IMR-90 (cell line): ENCODE data around the gene AOPEP.

Experiments
- BHLHE40 ChIP-seq: fragments of 150-350 bp; IDR thresholded peaks from 2 replicates; pipeline ENCODE4 v1.6.1; 2016; ENCODE audit warnings: mild to moderate bottlenecking, low read depth, low read length
- CEBPB ChIP-seq: IDR thresholded peaks from 2 replicates; pipeline ENCODE4 v1.6.1; 2012; ENCODE audit warnings: low read depth, low read length, improper control_type of control experiment
- MAFK ChIP-seq: IDR thresholded peaks from 2 replicates; pipeline ENCODE4 v1.6.1; 2012; ENCODE audit warnings: low read depth, low read length, improper control_type of control experiment
- MAZ ChIP-seq: IDR thresholded peaks from 2 replicates; pipeline ENCODE4 v1.6.1; 2012; ENCODE audit warnings: low read depth, mild to moderate bottlenecking, low read length, improper control_type of control experiment, moderate library complexity, borderline replicate concordance
- POLR2A ChIP-seq: IDR thresholded peaks from 2 replicates; pipeline ENCODE4 v1.6.1; 2012; ENCODE audit warnings: mild to moderate bottlenecking, low read depth, low read length
- RAD21 ChIP-seq: IDR thresholded peaks from 2 replicates; pipeline ENCODE4 v1.6.1; 2012; ENCODE audit warnings: low read length, improper control_type of control experiment
- SMC3 ChIP-seq: fragments of 150-350 bp; IDR thresholded peaks from 2 replicates; pipeline ENCODE4 v1.6.1; 2016; ENCODE audit warnings: low read depth, mild to moderate bottlenecking, antibody characterized with exemption, low read length, moderate library complexity
- TF ChIP-seq, protein P1 (sequence below): conservative IDR thresholded peaks from 2 replicates; pipeline ENCODE4 v1.5.1; 2012; ENCODE audit warnings: mild to moderate bottlenecking, low read depth, low read length, improper control_type of control experiment

DNA sequence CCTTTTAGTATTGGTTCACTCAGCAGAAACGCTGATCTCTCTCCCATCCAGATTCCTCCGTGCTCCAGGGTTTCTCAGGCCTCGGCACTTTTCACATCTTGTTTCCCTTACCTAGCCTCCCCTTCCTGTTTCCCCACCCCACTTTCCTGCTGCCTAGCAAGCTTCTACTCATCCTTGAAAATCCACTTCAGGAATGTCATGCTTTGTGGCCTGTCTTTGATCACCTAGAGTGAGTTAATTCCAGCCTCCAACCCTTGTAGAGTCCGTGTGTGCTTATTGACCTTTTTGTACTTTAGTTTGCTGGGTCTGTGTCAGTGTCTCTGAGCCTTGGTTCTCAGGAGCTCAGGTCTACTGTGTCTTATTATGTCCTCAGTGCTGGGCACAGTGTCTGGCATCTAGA lies 116.6 kb downstream of the AOPEP start:
- TF ChIP-seq POLR2A (no peak), MAZ (no peak), SMC3 (no peak), RAD21 (no peak), BHLHE40 (no peak), CEBPB (no peak), MAFK (no peak)
- TF ChIP-seq, protein P1, sequence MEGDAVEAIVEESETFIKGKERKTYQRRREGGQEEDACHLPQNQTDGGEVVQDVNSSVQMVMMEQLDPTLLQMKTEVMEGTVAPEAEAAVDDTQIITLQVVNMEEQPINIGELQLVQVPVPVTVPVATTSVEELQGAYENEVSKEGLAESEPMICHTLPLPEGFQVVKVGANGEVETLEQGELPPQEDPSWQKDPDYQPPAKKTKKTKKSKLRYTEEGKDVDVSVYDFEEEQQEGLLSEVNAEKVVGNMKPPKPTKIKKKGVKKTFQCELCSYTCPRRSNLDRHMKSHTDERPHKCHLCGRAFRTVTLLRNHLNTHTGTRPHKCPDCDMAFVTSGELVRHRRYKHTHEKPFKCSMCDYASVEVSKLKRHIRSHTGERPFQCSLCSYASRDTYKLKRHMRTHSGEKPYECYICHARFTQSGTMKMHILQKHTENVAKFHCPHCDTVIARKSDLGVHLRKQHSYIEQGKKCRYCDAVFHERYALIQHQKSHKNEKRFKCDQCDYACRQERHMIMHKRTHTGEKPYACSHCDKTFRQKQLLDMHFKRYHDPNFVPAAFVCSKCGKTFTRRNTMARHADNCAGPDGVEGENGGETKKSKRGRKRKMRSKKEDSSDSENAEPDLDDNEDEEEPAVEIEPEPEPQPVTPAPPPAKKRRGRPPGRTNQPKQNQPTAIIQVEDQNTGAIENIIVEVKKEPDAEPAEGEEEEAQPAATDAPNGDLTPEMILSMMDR, result no peak
